ENCODE results near the gene TMEM119.

DNA sequence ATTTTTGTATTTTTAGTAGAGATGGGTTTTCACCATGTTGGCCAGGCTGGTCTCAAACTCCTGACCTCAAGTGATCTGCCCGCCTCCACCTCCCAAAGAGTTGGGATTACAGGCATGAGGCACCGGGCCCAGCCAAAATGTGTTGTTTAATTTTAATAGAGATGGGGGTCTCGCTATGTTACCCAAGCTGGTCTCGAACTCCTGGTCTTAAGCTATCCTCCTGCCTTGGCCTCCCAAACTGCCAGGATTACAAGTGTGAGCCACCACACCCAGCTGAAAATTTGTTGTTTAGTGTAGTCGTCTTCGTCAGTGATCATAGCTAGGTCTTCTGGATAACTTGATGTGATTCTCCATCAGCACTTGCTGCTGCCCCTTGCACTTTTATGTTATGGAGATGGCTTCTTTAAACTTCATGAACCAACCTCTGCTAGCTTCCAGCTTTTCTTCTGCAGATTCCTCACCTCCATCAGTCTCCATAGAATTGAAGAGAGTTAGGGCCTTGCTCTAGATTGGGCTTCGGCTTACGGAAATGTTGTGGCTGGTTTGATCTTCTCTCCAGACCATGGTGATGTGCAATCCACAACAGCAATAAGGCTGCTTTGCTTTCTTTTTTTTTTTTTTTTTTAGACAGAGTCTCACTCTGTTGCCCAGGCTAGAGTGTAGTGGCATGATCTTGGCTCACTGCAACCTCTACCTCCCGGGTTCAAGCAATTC, 22.5 kb downstream of the TMEM119 start:
- TF ChIP-seq, protein P1, sequence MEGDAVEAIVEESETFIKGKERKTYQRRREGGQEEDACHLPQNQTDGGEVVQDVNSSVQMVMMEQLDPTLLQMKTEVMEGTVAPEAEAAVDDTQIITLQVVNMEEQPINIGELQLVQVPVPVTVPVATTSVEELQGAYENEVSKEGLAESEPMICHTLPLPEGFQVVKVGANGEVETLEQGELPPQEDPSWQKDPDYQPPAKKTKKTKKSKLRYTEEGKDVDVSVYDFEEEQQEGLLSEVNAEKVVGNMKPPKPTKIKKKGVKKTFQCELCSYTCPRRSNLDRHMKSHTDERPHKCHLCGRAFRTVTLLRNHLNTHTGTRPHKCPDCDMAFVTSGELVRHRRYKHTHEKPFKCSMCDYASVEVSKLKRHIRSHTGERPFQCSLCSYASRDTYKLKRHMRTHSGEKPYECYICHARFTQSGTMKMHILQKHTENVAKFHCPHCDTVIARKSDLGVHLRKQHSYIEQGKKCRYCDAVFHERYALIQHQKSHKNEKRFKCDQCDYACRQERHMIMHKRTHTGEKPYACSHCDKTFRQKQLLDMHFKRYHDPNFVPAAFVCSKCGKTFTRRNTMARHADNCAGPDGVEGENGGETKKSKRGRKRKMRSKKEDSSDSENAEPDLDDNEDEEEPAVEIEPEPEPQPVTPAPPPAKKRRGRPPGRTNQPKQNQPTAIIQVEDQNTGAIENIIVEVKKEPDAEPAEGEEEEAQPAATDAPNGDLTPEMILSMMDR (IDR thresholded peaks at IDR 0.05) = no peak
- TF ChIP-seq POLR2A (IDR thresholded peaks at IDR 0.05) = no peak
- no peak for TF ChIP-seq EP300 (IDR thresholded peaks at IDR 0.05)

Measured in ovary (tissue), 3 donors.